Measurements from ENCODE around the gene JAM3. TPM values are rescaled to one million over a fixed set of nuclear protein-coding genes. Genes with fewer than 3 reads are reported as not detected.

Gene JAM3
- total and polyA plus RNA-seq, 2 of the 8 experiments (the other 6 are each of a cell fraction or from before 2014, with no cell fraction given): 19.6 to 42.8 TPM

- Histone ChIP-seq H2AK5ac (ENCODE audit: low read depth, low read length) (no peak overlapping the region), H3K23me2 (ENCODE audit: low read depth, low read length) (peaks cover 2% of the 10 kb centered on the region; the same call in 1 of the 2 replicates), H3K79me1 (ENCODE audit: low read depth, low read length) (no peaks in the 10 kb centered on the region), H3K79me2 (ENCODE audit: control insufficient read depth in 1 of 2, insufficient read depth in 2 of 2, low read length in 2 of 2) (no peaks in the 10 kb centered on the region), H3K18ac (ENCODE audit: extremely low read depth, low read length) (no peak overlapping the region; the same call in 1 of the 2 replicates), H3K27me3 (replicated peaks in 1 of 4; ENCODE audit: control insufficient read depth in 3 of 4, extremely low read depth in 1 of 4, insufficient read depth in 3 of 4, low read length in 3 of 4) (no peaks in the 10 kb centered on the region; a peak in 2 of 7 replicates), H3K36me3 (ENCODE audit: control insufficient read depth in 2 of 4, insufficient read depth in 4 of 4, low read length in 3 of 4) (no peaks in the 10 kb centered on the region), H3K4me1 (replicated peaks in 1 of 4; ENCODE audit: control insufficient read depth in 3 of 4, insufficient read depth in 4 of 4, low read length in 3 of 4) (peaks cover 3 to 21% (median 13%) of the 10 kb centered on the region in 4 experiments), H3K14ac (ENCODE audit: insufficient read length) (no peak overlapping the region), H4K5ac (ENCODE audit: insufficient read length, low read depth, low read length) (no peak overlapping the region), H3K4ac (replicated peaks; ENCODE audit: insufficient read length, low read depth, low read length) (no peak overlapping the region), H3K4me2 (ENCODE audit: insufficient read depth in 1 of 2, low read depth in 2 of 2, low read length in 2 of 2) (no peak overlapping the region; a peak in 1 of 4 replicates), H2BK20ac (ENCODE audit: low read length) (no peak overlapping the region), H2BK12ac (ENCODE audit: low read depth, low read length) (peak overlapping the region; percentile 75; the same call in 1 of the 2 replicates), H3K9ac (replicated peaks in 1 of 4; ENCODE audit: extremely low read depth in 1 of 4, low read depth in 3 of 4, low read length in 3 of 4) (no peak overlapping the region), H2BK15ac (ENCODE audit: low read length) (peak overlapping the region; percentile 55; the same call in 1 of the 2 replicates), H2BK120ac (replicated peaks; ENCODE audit: low read depth, low read length) (no peak overlapping the region), H3K27ac (ENCODE audit: low read depth, low read length) (no peak overlapping the region), H3K23ac (ENCODE audit: insufficient read length) (no peak overlapping the region), H2AFZ (ENCODE audit: low read length) (no peak overlapping the region), H4K8ac (ENCODE audit: extremely low read depth, insufficient read depth, low read length) (no peak overlapping the region; the same call in 1 of the 2 replicates), H4K20me1 (replicated peaks in 1 of 2; ENCODE audit: control insufficient read depth in 1 of 2, insufficient read depth in 2 of 2, low read length in 2 of 2) (no peaks in the 10 kb centered on the region), H3K9me3 (ENCODE audit: insufficient read depth in 2 of 2, low read depth in 1 of 2, low read length in 1 of 2) (no peaks in the 10 kb centered on the region), H4K91ac (replicated peaks; ENCODE audit: insufficient read length, low read length) (no peak overlapping the region), H3K56ac (replicated peaks; ENCODE audit: insufficient read length, low read depth, low read length) (no peak overlapping the region), H2BK5ac (ENCODE audit: low read depth, low read length) (no peak overlapping the region), H3K4me3 (ENCODE audit: extremely low read depth in 1 of 4, insufficient read depth in 2 of 4, low read depth in 3 of 4, low read length in 4 of 4) (no peak overlapping the region)
- no peak for FAIRE-seq
- no peak for DNase-seq (ENCODE audit: low read depth in 1 of 2, low spot score in 2 of 2)
- TF ChIP-seq TBP (IDR thresholded peaks at IDR 0.05; ENCODE audit: low read depth, low read length) (no peak), CHD1 (IDR thresholded peaks at IDR 0.05; ENCODE audit: low read depth, low read length) (no peak)
- POLR2A ChIA-PET (ENCODE audit: partially characterized antibody): interaction anchor here (1.5 to 1.8 kb wide), 2 partner anchors 9 to 84 kb away, joined by 3 to 7 read pairs; no protein-coding TSS in a partner anchor
- CTCF ChIA-PET (ENCODE audit: partially characterized antibody): interaction anchor here (0.9 to 13.6 kb wide), 8 partner anchors 9 to 111 kb away, joined by 3 to 178 read pairs (median 5); no protein-coding TSS in a partner anchor
- WGBS, 2 experiments (ENCODE audit: extremely low coverage in 1 of 2, insufficient coverage in 1 of 2, insufficient read length in 1 of 2, insufficient replicate concordance in 2 of 2, low coverage in 1 of 2, low lambda C conversion rate in 2 of 2, missing lambda C conversion rate in 1 of 2): 83% methylated on average over 10 of the region's 10 CpGs; no CpG with 5 or more reads in 1 of the 2 experiments
Measured at GRCh38 chr11:134038897-134039470, 29.9 kb upstream of the JAM3 start.

Measured in H1 (cell line).